ENCODE measurements around the gene RBM10.

Gene RBM10

DNA sequence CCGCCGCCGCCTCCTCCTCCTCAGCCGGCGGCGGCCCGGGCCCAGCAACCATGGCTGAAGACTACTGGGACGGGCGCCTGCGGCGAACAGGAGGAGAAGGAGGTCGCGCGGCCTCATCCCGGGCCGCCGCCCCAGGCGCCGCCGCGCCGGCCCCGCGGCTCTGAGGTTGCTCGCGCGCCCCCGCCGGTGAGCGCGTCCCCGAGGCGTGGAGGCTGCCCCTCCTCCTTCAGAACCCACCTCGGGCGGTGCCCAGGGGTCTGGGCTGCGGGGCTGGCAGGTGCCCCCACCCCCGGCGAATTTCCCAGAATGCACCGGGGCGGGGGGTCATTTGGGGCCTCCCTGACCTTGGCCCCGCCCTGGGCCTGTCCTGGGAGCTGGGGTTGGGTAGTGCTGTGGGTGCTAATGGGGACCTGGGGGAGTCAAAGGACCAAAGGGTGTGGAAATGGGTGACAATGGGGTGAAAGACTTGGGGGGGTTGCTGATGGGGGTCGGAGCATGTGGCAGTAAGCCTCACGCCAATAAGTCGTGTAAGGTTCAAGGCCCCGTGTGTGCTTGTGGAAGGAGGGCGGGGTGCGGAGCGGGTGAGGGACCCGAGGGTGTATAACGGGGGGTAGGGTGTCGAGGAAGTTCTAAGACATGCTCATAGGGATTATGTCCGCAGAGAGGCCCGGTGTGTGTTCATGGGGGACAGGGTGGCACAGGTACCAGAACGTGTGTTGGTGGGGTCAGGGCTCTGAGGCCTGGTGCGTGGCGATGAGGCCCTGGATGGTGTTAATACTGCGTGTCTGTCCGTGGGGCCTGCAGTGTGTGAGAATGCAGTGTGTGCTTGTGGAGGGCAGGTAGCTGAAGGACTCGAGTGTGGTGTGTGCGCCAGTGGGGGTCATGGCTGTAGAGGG, 74.1 kb downstream of the RBM10 start:
- peak; percentile 63 for DNase-seq

DNA sequence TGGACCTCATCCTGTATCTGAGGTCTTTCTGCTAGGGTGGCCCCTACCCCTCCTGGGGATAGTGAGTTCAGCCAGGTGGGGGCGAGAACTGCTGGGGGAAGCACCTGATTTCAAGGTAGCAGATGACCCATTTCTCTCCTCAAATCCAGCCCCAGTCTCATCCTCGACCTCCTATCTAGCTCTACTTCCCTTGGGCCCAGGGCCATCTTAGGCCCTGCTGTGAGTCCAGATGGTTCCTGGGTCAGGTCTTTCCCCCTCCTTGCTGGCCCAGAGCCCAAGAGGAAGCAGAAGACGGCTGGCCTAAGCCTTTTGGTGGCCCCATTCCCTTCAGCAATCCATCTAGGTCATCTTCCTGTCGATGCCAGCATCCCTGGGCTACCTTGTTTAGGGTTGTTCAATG, 76.7 kb downstream of the RBM10 start:
- peak; percentile 10 for DNase-seq

DNA sequence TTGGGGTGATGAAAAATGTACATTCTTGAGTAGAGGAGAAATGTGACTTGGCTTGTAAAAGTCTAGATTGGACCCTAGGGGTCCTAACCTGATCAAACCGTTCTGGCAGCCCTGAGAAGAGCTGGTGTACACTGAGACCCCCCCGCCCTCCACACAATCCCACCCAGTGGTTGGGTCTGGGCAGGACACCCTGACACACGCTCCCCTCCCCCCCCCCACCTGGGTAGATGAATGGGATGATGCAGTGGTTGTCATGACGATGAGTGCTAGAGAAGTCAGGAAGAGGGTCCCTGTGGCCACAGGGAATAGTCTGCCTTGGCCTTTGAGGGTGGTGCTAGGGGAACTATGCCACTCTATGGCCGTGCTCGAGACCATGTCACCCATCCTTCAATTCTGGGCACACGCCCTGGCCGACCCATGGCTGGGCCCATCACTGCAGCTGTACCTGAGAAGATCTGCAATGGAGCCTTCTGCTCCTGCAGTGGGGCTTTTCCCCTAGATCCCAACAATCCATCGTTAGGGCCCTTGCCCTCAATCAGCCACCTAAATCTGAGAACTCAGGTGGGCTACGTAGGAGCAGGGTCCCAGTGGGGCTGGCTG, 77.8 kb downstream of the RBM10 start:
- DNase-seq: peak; percentile 13

DNA sequence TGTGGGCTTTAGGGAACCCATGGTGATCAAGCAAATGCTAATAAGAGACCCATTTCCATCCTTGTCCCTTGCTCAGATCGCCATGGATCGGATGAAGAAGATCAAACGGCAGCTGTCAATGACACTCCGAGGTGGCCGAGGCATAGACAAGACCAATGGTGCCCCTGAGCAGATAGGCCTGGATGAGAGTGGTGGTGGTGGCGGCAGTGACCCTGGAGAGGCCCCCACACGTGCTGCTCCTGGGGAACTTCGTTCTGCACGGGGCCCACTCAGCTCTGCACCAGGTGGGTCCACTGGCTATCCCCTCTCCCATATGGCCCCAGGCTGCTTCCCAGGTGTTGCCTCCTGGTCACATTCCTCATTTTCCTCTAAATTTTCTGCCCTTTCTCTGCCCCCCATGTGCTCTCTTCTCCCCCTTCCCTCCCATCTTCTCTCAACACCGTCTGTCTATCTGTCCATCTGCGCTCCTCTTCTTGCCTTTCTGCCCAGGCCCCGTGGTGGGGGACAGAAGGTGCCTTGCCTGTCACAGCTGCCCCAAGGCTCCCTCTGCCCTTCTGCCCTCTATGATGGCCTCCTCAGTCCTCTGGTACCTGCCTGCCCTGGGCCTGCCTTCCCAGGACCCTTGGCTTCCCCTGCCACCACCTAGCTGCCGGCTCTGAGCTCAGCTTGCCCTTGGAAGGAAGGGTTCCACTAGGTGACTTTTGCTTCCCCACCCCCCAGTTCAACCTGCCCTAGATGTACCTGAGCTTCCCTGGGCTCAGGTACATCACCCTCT, 78.6 kb downstream of the RBM10 start:
- peak; percentile 14 for DNase-seq

DNA sequence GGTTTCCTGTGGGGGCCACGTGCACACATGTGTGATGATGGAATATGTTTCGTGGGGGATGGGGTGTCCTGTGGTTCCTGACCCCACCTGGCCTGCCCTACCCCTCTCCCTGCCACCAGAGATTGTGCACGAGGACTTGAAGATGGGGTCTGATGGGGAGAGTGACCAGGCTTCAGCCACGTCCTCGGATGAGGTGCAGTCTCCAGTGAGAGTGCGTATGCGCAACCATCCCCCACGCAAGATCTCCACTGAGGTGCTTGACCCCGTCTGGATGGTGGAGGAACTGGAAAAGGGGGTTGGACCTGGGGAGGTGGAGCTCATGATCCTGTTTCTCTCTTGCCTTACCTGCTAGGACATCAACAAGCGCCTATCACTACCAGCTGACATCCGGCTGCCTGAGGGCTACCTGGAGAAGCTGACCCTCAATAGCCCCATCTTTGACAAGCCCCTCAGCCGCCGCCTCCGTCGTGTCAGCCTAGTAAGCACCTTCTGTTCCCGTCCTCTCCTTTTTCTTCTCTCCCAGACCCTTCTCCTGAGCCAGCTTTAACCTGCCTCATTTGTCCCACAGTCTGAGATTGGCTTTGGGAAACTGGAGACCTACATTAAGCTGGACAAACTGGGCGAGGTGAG, 79.4 kb downstream of the RBM10 start:
- DNase-seq: peak; percentile 14

DNA sequence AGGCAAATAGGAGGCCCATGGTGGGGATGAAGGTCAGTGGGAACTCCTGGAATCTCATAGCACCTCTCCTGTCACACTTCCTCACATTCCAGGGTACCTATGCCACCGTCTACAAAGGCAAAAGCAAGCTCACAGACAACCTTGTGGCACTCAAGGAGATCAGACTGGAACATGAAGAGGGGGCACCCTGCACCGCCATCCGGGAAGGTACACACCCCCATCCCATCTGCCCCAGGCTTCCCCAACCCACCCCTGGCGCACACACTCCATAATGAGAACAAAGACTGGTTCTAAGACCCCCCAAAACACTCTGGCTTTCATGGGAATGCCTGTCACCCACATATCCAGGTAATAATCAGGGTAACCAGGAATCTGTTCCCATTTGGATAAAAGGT, 79.9 kb downstream of the RBM10 start:
- DNase-seq: no peak

DNA sequence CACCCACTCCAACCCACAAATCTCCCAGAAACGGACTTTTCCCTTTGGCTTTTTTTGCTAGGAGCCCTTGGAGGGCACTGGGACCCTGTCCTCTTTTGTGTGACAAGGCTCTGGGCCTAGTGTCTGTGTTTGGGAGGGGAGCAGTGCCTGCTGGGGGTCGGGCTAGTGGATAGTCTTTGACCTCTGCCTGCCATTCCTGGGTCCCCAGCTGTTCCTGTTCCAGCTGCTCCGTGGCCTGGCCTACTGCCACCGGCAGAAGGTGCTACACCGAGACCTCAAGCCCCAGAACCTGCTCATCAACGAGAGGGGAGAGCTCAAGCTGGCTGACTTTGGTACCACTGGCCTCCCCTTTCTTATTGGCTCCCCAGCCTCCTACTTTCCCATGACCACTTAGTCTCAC, 81.0 kb downstream of the RBM10 start:
- DNase-seq: peak; percentile 1

DNA sequence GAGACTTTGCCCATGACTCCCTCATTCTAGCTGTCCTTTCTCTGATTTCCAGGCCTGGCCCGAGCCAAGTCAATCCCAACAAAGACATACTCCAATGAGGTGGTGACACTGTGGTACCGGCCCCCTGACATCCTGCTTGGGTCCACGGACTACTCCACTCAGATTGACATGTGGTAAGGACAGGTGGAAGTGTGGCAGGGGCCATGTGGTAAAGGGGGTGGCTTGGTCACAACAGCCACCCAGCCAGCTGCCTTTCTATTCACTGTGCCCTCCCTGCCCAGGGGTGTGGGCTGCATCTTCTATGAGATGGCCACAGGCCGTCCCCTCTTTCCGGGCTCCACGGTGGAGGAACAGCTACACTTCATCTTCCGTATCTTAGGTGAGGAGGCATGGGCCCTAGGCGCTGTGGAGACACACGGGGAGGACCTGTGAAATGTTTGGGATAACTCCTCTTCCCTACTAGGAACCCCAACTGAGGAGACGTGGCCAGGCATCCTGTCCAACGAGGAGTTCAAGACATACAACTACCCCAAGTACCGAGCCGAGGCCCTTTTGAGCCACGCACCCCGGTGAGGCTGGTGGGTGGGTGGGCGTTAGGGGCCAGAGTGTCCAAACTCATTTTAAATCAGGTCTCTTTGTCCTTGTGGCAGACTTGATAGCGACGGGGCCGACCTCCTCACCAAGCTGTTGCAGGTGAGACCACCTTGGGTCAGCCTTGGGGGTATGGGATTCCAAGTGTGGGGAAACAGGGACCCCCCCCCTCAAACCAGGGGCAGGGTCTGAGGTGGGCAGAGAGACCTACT, 81.7 kb downstream of the RBM10 start:
- peak; percentile 15 for DNase-seq

DNA sequence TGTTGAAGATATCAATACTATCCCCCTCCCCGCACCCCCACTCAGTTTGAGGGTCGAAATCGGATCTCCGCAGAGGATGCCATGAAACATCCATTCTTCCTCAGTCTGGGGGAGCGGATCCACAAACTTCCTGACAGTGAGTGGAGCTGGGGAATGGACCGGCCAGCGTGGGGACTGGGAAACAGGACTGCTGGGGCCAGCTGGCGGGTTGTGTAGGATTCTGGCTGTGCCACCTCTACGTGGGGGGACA, 82.2 kb downstream of the RBM10 start:
- DNase-seq: peak; percentile 1

DNA sequence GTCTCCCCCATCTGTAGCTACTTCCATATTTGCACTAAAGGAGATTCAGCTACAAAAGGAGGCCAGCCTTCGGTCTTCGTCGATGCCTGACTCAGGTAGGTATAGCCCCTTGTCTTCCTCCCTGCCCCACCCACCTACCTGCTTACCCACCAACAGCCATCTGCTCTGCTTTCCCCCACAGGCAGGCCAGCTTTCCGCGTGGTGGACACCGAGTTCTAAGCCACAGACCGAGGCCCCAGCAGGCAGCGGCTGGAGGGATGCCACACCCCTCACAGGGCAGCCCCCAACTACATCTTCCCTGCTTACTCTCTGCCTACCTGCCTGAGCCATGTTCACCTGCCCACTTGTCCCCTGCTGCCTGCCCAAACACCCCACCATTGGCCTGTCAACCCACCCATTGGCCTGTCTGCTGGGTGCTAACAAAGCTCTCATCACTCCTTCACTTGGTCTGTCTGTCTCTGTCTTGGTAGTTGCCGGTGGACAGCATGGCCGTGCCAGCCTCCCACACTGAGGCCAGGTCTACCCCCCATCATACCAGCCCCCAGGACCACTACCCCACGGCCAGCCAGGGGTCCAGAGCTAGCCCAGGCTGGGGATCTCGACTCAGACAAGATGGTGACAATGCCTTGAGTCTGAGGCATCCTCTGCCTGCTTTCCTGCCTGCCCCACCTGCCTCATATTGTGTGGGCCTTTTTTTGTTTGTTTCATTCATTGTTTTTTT, 83.7 kb downstream of the RBM10 start:
- peak; percentile 14 for DNase-seq

DNA sequence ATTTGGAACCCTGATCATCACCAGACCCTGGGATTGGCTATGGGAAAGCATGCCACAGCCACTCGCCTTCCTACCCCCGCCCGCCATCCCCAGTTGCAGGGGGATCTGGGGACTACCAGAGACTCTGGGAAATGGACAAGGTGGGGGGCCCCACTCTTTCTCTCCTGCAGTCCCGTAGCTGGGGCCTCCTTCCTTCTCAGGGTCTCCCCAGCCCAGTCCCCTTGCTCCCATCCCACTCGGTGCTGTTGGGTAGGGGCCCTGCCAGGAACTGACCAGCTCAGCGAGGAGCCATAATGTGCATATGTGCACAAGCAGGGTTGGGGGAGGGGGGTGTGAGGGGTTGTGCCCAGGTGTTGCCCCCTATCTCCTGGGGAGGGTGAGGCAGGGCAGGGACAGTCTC, 84.4 kb downstream of the RBM10 start:
- DNase-seq: peak; percentile 17

DNA sequence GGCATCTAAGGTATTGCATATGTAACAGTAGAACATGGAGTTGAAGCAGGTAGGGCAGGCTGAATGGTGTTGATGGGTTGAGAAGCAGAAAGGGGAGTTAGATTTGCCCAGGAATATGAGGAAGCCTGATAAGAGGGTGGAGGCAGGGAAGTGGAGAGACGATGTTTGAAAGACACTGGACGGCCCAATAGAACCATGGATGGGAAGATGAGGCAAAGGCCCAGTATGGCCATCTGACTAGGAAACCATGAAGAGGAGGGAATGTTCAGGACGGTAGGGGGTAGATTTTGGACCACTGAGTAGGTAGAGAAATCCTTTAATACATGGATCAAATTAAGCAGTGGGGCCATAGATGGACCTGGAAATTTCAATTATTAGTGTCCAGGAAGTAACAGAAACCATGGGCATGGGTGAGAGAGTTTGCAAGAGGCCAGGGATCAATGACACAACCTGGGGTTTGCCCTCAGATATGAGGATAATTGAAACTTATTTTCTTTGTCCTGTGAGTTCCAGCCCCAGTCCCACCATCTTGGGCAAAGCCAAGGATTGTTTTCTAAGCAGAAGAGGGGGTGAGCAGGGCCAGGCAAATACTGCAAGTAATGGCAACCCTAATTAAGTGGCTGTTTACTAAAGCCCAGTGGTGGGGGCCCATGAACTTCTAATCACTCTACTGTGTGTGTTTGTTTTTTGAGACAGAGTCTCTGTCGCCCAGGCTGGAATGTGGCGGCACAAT, 85.3 kb downstream of the RBM10 start:
- DNase-seq: no peak

DNA sequence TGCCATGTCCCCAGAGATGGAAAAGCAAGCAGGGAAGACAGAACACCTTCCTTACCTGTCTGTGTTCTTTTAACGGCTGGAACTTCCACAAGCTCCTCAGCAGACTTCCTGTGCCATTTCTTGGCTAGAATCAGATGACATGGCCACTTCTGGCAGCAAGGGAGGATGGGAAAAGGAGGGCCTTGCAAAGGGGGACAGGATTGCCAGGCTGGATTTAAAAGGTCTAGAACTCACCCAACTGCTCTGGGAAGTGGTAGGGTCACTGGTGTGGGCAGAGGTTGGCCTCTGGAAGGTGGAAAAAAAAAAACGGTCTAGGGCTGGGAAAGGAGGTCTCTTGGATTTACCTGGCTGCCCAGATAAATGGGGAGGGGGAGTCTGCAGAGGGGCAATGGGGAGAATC, 86.1 kb downstream of the RBM10 start:
- DNase-seq: no peak

DNA sequence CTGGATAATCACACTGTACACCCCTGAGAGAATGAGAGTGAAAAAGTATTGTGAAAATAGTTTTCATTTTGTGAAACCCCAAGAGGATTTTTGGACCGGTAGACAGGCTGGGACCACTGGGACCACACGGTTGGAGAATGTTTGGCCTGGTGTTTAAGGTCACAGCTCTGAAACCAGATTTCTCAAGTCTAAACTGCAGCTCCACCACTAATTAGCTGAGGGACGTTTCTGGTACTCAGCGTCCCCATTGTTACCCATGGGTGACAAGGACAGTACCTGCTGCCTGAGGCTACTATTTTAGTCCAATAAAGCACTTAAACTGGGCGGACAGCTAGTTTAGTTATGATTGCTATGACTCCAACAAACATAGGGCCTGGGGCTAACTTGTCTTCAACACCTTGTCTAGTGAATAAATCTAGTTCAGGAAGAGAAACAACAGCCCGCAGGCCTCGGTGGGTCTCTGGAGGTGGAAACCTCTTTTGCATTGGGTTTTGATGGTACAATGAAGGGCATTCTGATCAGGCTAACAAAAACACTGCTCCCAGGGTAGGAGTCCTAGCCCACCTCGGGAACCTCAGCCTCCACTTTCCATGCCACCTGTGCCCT, 87.3 kb downstream of the RBM10 start:
- no peak for DNase-seq

DNA sequence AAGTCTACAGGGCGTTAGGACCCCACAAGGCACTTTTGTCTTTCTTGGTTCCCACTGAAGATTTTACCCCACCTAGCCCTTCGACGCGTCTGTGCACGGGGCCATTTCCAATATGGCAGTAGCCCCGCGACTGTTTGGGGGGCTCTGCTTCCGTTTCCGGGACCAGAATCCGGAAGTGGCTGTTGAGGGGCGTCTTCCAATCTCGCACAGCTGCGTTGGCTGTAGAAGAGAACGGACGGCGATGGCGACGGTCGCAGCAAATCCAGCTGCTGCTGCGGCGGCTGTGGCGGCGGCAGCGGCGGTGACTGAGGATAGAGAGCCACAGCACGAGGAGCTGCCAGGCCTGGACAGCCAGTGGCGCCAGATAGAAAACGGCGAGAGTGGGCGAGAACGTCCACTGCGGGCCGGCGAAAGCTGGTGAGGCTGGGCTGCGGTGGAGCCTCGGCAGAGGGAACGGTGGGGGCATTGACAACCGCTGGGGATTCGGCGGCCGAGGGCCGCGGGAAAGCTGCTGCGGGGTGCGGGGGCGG, 87.8 kb downstream of the RBM10 start, which contains the start of gene USP11:
TSS of gene USP11 (plus strand) at position 207 of the 530 bp plus-strand sequence. CDS start at position 242, 35 bp downstream.
- DNase-seq: no peak

DNA sequence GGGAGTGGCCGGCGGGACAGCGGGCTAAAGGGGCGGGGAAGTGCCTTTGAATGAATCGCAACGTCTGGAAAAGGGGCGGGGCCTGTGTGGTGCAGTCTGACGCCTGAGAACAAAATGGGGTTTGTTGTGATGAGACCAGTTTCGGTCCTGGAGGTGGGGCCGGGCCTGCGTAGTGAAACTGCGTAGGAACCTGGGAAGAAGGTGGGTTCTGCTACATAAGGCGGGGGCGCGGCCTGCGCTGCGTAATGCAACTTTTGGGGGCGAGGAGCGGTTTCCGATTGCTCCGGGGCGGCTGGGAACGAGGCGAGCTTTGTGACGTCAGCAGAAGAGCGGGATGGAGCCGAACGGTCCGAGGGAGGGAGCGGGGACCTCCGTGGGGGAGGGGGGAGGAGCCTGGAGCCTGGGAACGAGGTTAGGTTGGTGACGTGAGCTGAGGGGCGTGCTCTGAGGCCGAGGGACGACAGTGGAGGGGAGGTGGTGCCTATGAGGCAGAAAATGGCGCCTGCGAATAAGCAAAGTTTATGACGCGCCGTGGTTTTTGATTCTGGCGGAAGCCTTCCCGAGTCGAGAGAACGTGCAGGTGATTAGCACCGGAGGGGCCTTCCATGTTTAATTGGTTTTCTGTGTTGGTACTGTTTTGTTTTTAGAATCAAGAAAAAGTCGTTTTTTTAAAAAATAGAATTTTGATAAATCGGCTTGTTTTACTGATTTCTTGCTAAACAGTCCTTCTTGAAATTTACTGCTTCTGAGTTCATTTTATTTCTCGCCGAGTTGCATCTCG, 88.5 kb downstream of the RBM10 start:
- DNase-seq: peak; percentile 93

DNA sequence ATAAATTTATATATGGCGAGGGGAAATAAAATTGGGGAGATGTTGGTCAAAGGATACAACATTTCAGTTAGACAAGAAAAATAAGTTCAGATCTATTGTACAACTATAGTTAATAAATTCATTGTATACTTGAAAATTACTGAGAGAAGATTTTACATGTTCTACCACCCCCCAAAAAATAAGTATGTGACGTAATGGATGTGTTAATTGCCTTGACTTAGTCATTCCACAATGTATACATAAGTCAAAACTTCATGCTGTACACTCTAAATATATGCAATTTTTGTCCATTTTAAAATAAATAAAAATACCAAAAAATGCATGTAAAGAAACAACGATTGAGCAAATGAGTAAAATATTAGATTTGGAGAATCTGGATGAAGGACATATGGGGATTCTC, 89.6 kb downstream of the RBM10 start:
- DNase-seq: no peak

DNA sequence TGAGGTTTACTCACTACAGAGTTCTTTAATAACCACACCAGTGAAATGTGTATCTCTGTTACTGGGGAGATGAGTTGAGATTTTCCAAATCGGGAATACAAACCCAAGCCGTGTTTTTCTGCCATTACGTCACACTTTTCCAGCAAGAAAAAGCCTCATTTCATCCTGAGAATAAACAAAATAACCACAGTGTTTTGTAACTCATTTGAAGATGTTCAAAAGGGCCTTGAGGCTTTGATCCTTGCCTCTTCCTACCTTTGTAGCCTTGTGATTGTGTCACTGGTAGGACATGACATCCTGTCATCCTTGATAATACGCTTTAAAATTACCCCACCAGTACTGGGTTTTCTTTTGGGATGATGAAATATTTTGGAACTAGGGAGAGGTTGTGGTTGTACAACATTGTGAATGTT, 90.7 kb downstream of the RBM10 start:
- DNase-seq: no peak

Measured in activated T-cell treated with anti-CD3 and anti-CD28 coated beads, Interleukin-2, amount 50 U/mL, for 1 hour (primary cell).